Measurements from ENCODE around the gene MYDGF. TPM values are rescaled to one million over a fixed set of nuclear protein-coding genes. Genes with fewer than 3 reads are reported as not detected.

Gene MYDGF
- total RNA-seq, 2 experiments from 2014 or later: 73.3 to 77.3 TPM

- no peak for DNase-seq (ENCODE audit: low spot score)
- TF ChIP-seq EZH2phosphoT487 (IDR thresholded peaks at IDR 0.05; ENCODE audit: borderline replicate concordance, low read depth, low read length): no peak
- no peak for TF ChIP-seq CTCF (conservative IDR thresholded peaks at IDR 0.05; ENCODE audit: low read length)
- no peaks in the 10 kb centered on the region for H3K9me2 ChIP-seq (ENCODE audit: insufficient read depth, low read length)
- H3K79me2 ChIP-seq (ENCODE audit: insufficient read depth, low read depth, low read length): no peaks in the 10 kb centered on the region
- no TSS peak for BruUV-seq (replicated peaks)
- H3K27ac ChIP-seq (ENCODE audit: low read depth, low read length, poor library complexity, severe bottlenecking): no peak overlapping the region
- H3K4me1 ChIP-seq (ENCODE audit: insufficient read depth, low read length, poor library complexity, severe bottlenecking): no peaks in the 10 kb centered on the region
- no peak overlapping the region for H3K4me2 ChIP-seq (ENCODE audit: low read length)
- no peaks in the 10 kb centered on the region for H4K20me1 ChIP-seq (ENCODE audit: insufficient read depth, low read length)
- no peak overlapping the region for H3K4me3 ChIP-seq (ENCODE audit: low read depth, low read length, poor library complexity, severe bottlenecking)
- H3K36me3 ChIP-seq (ENCODE audit: insufficient read depth, low read length): peaks cover 69% of the 10 kb centered on the region
- ChIA-PET CTCF (ENCODE audit: unreplicated experiment) (interaction anchor here (0.6 kb wide), 1 partner anchor 41 kb away, joined by 3 read pairs; no protein-coding TSS in a partner anchor), POLR2A (no interaction called here)
- intact Hi-C loops (cut with micrococcal nuclease; ENCODE audit: unreplicated experiment): no loop called here
- no peak overlapping the region for H2AFZ ChIP-seq (ENCODE audit: low read length)
- no peaks in the 10 kb centered on the region for H3K9me3 ChIP-seq (ENCODE audit: low read length)
Measured at GRCh38 chr19:4690361-4690760, 20.2 kb upstream of the MYDGF start.

GRCh38 chr19:4689403-4689802 lies 19.3 kb upstream of the MYDGF start:
- H3K36me3 ChIP-seq (ENCODE audit: insufficient read depth, low read length): peaks cover 63% of the 10 kb centered on the region
- no peaks in the 10 kb centered on the region for H3K4me1 ChIP-seq (ENCODE audit: insufficient read depth, low read length, poor library complexity, severe bottlenecking)
- BruUV-seq (replicated peaks): no TSS peak
- POLR2A ChIA-PET: no interaction called here
- H3K9me3 ChIP-seq (ENCODE audit: low read length): no peaks in the 10 kb centered on the region
- no peak overlapping the region for H3K4me2 ChIP-seq (ENCODE audit: low read length)
- intact Hi-C loops (cut with micrococcal nuclease; ENCODE audit: unreplicated experiment): no loop called here
- TF ChIP-seq CTCF (conservative IDR thresholded peaks at IDR 0.05; ENCODE audit: low read length): no peak
- TF ChIP-seq EZH2phosphoT487 (IDR thresholded peaks at IDR 0.05; ENCODE audit: borderline replicate concordance, low read depth, low read length): no peak
- H2AFZ ChIP-seq (ENCODE audit: low read length): no peak overlapping the region
- H3K4me3 ChIP-seq (ENCODE audit: low read depth, low read length, poor library complexity, severe bottlenecking): no peak overlapping the region
- H3K79me2 ChIP-seq (ENCODE audit: insufficient read depth, low read depth, low read length): no peaks in the 10 kb centered on the region
- CTCF ChIA-PET (ENCODE audit: unreplicated experiment): no interaction called here
- H3K27ac ChIP-seq (ENCODE audit: low read depth, low read length, poor library complexity, severe bottlenecking): no peak overlapping the region
- no peaks in the 10 kb centered on the region for H4K20me1 ChIP-seq (ENCODE audit: insufficient read depth, low read length)
- no peak for DNase-seq (ENCODE audit: low spot score)
- no peaks in the 10 kb centered on the region for H3K9me2 ChIP-seq (ENCODE audit: insufficient read depth, low read length)

- Histone ChIP-seq H3K27ac (ENCODE audit: low read depth, low read length, poor library complexity, severe bottlenecking) (no peak overlapping the region), H3K9me3 (ENCODE audit: low read length) (no peaks in the 10 kb centered on the region), H3K36me3 (ENCODE audit: insufficient read depth, low read length) (peaks cover 61% of the 10 kb centered on the region), H3K4me2 (ENCODE audit: low read length) (no peak overlapping the region), H3K4me3 (ENCODE audit: low read depth, low read length, poor library complexity, severe bottlenecking) (no peak overlapping the region), H3K9me2 (ENCODE audit: insufficient read depth, low read length) (no peaks in the 10 kb centered on the region), H2AFZ (ENCODE audit: low read length) (no peak overlapping the region), H4K20me1 (ENCODE audit: insufficient read depth, low read length) (no peaks in the 10 kb centered on the region), H3K79me2 (ENCODE audit: insufficient read depth, low read depth, low read length) (no peaks in the 10 kb centered on the region), H3K4me1 (ENCODE audit: insufficient read depth, low read length, poor library complexity, severe bottlenecking) (no peaks in the 10 kb centered on the region)
- intact Hi-C loops (cut with micrococcal nuclease; ENCODE audit: unreplicated experiment): no loop called here
- no TSS peak for BruUV-seq (replicated peaks)
- CTCF ChIA-PET (ENCODE audit: unreplicated experiment): no interaction called here
- POLR2A ChIA-PET: no interaction called here
- TF ChIP-seq EZH2phosphoT487 (IDR thresholded peaks at IDR 0.05; ENCODE audit: borderline replicate concordance, low read depth, low read length): no peak
- no peak for TF ChIP-seq CTCF (conservative IDR thresholded peaks at IDR 0.05; ENCODE audit: low read length)
- no peak for DNase-seq (ENCODE audit: low spot score)
Measured at GRCh38 chr19:4688587-4688986, 18.4 kb upstream of the MYDGF start.
